Endothelial cell of umbilical vein (primary cell): ENCODE results near the gene CRACR2A. TPM values are rescaled to one million over a fixed set of nuclear protein-coding genes. Genes with fewer than 3 reads are reported as not detected.

Source experiments
- BruUV-seq: library from RNA; stranded (reverse); fragments of 400-500 nt; replicated peaks from 2 replicates; lab custom pipeline; 2021; lab: Mats Ljungman, UMichigan
- CTCF ChIA-PET: fragments of 300-600, 350-600 bp; sonication (Branson Sonifier 250); formaldehyde crosslinking; loops from one replicate; lab custom pipeline; 2021; ENCODE audit warnings: antibody characterized with exemption, inconsistent platforms; lab: Charles Lee
- POLR2A ChIA-PET: fragments of 300-600, 350-600 bp; sonication (Branson Sonifier 250); formaldehyde crosslinking; loops from one replicate; lab custom pipeline; 2021; ENCODE audit warnings: antibody characterized with exemption, inconsistent platforms; lab: Charles Lee
- DNase-seq: peaks from one replicate; pipeline ENCODE4 v3.0.0-alpha.2; 2011; ENCODE audit warnings: low read depth, low spot score
- FAIRE-seq: peaks from 2 replicates; lab custom pipeline; 2011; peaks lifted over from hg19 to GRCh38; lab: Jason Lieb, UNC
- H2AFZ ChIP-seq: 2 replicates; pipeline ENCODE4 v1.6.0; 2012; ENCODE audit warnings: low read depth, low read length, control low read depth, inconsistent platforms
- H3K27ac ChIP-seq: 2 replicates; pipeline ENCODE4 v1.5.1; 2011; ENCODE audit warnings: low read depth, mild to moderate bottlenecking, control low read depth, low read length, moderate library complexity; ENCODE audit not compliant: insufficient read depth
- H3K27me3 ChIP-seq, 2 experiments: 2 replicates each; pipeline versions ENCODE4 v1.6.0 to v1.6.1; 2011; ENCODE audit warnings: low read length in 2 of 2, mixed read lengths in 1 of 2; ENCODE audit not compliant: control insufficient read depth in 2 of 2, insufficient read depth in 2 of 2
- H3K36me3 ChIP-seq, 2 experiments: 2 replicates in 1 of 2; 3 replicates in 1 of 2; pipeline ENCODE4 v1.5.1; 2011; ENCODE audit warnings: low read length in 2 of 2, mild to moderate bottlenecking in 1 of 2, moderate library complexity in 1 of 2; ENCODE audit not compliant: control insufficient read depth in 2 of 2, insufficient read depth in 2 of 2; ENCODE audit errors: extremely low read depth in 1 of 2
- H3K4me1 ChIP-seq: 3 replicates; pipeline ENCODE4 v1.5.1; 2011; ENCODE audit warnings: mild to moderate bottlenecking, low read length; ENCODE audit not compliant: control insufficient read depth, insufficient read depth; ENCODE audit errors: extremely low read depth
- H3K4me2 ChIP-seq: 2 replicates; pipeline ENCODE4 v1.6.1; 2011; ENCODE audit warnings: low read length, control low read depth, mixed read lengths; ENCODE audit not compliant: insufficient read depth
- H3K4me3 ChIP-seq, 3 experiments: fragments of 200-600 bp in 1 of 3; sonication (generic), shearing (Covaris generic) in 1 of 3; replicated peaks in 1 of 3; 2 replicates each; pipeline ENCODE4 v1.5.1; 2011 to 2016; ENCODE audit warnings: control low read depth in 3 of 3, low read length in 3 of 3, mild to moderate bottlenecking in 2 of 3, inconsistent platforms in 1 of 3, low read depth in 1 of 3, moderate library complexity in 1 of 3; ENCODE audit not compliant: insufficient read depth in 1 of 3
- H3K79me2 ChIP-seq: 2 replicates; pipeline ENCODE4 v1.6.0; 2012; ENCODE audit warnings: low read length, inconsistent platforms; ENCODE audit not compliant: control insufficient read depth, insufficient read depth
- H3K9ac ChIP-seq: replicated peaks from 2 replicates; pipeline ENCODE3; 2011; ENCODE audit warnings: low read length, control low read depth; ENCODE audit not compliant: insufficient read depth; ENCODE audit errors: extremely low read depth
- H3K9me1 ChIP-seq: replicated peaks from 3 replicates; pipeline ENCODE4 v1.6.0; 2011; ENCODE audit warnings: mild to moderate bottlenecking, low read length; ENCODE audit not compliant: control insufficient read depth, insufficient read depth; ENCODE audit errors: extremely low read depth
- H3K9me3 ChIP-seq: replicated peaks from 2 replicates; pipeline ENCODE4 v1.5.1; 2012; ENCODE audit warnings: low read length, inconsistent platforms; ENCODE audit not compliant: control insufficient read depth, insufficient read depth
- H4K20me1 ChIP-seq: replicated peaks from 2 replicates; pipeline ENCODE3; 2011; ENCODE audit warnings: mild to moderate bottlenecking, low read length; ENCODE audit not compliant: control insufficient read depth, insufficient read depth; ENCODE audit errors: extremely low read depth
- CTCF ChIP-seq, 2 donors: IDR thresholded peaks; 1 replicate in 1 of 2; 2 replicates in 1 of 2; pipeline ENCODE4 v1.5.1; 2011; ENCODE audit warnings: low read length in 2 of 2, mild to moderate bottlenecking in 2 of 2, moderate library complexity in 2 of 2, control low read depth in 1 of 2, inconsistent platforms in 1 of 2, low read depth in 1 of 2; ENCODE audit not compliant: insufficient read depth in 1 of 2; ENCODE audit errors: extremely low read depth in 1 of 2
- EZH2 ChIP-seq: IDR thresholded peaks from 2 replicates; pipeline ENCODE4 v1.6.1; 2012; ENCODE audit warnings: borderline replicate concordance, low read depth, mild to moderate bottlenecking, moderate library complexity, low read length, inconsistent platforms; ENCODE audit not compliant: severe bottlenecking
- FOS ChIP-seq: IDR thresholded peaks from 2 replicates; pipeline ENCODE4 v1.6.1; 2011; ENCODE audit warnings: mild to moderate bottlenecking, low read length, moderate library complexity, borderline replicate concordance; ENCODE audit not compliant: insufficient read depth
- GATA2 ChIP-seq: IDR thresholded peaks from 2 replicates; pipeline ENCODE4 v1.7.0; 2011; ENCODE audit warnings: low read depth, mild to moderate bottlenecking, moderate library complexity, mixed read lengths, low read length; ENCODE audit not compliant: insufficient read length, insufficient read depth
- JUN ChIP-seq: IDR thresholded peaks from 2 replicates; pipeline ENCODE4 v1.6.1; 2011; ENCODE audit warnings: borderline replicate concordance, low read depth; ENCODE audit not compliant: insufficient read length, insufficient read depth
- MYC ChIP-seq: IDR thresholded peaks from one replicate; pipeline ENCODE4 v1.6.1; 2011; ENCODE audit warnings: mild to moderate bottlenecking, low read depth, low read length
- POLR2A ChIP-seq: IDR thresholded peaks from 2 replicates; pipeline ENCODE4 v1.6.1; 2012; ENCODE audit warnings: low read depth, mild to moderate bottlenecking, control low read depth, low read length
- POLR2AphosphoS5 ChIP-seq: IDR thresholded peaks from 2 replicates; pipeline ENCODE4 v1.6.1; 2012; ENCODE audit warnings: low read depth, mild to moderate bottlenecking, control low read depth, low read length, moderate library complexity; ENCODE audit not compliant: insufficient read depth
- dilution Hi-C: fragments of 300-500 bp; cut with MboI; formaldehyde crosslinking; loops from one replicate; pipeline ENCODE4 v1.15.0; 2019; ENCODE audit warnings: low sequenced_read_pairs; ENCODE audit not compliant: extremely low pct_ligation_motif_present
- intact Hi-C: fragments of 100-400 bp; cut with micrococcal nuclease; formaldehyde crosslinking; loops from one replicate; pipeline ENCODE4 v1.10.0; 2022
- polyA plus RNA-seq, 4 experiments: library from polyadenylated mRNA; depleted of rRNA in 3 of 4; stranded (reverse) in 3 of 4; unstranded in 1 of 4; fragments of >200 nt; gene quantifications; 2 replicates each; pipeline versions ENCODE4 v1.2.1 to v1.2.3, GENCODE V29; 2011 to 2012; ENCODE audit warnings: missing spikeins in 1 of 4
- total RNA-seq: library from RNA; stranded (reverse); gene quantifications from 2 replicates; pipeline ENCODE4 v1.2.3, GENCODE V29; 2021
- TF ChIP-seq, protein P1 (sequence below): IDR thresholded peaks from 2 replicates; pipeline ENCODE4 v1.6.1; 2011; ENCODE audit not compliant: insufficient read depth, insufficient read length

Gene CRACR2A
- total and polyA plus RNA-seq, 2 donors (not counting 3 experiments of a cell fraction or from before 2014, with no cell fraction given): 4.4 to 15.9 TPM

DNA sequence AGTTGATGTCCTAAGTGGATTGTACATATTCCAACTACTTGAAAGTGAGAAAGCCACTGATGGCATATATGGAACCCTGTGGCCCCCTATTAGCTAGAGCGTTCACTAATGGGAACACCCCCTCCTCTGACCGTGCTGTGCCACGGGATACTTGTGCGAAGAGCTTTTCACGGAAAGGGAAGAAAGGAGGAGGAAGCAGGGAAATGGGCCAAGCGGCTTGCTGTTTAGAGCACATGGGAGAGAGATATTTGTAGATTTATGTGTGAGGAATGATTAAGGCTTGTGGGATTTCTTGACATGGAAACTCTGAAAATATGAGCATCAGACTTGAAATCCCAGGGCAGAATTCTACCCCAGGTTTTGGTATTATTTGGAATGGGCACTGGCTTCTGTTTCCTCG lies 132.1 kb downstream of the CRACR2A start:
- CTCF ChIA-PET: no interaction called here
- H3K9ac ChIP-seq: no peak overlapping the region
- no TSS peak for BruUV-seq
- no peak overlapping the region for H3K4me2 ChIP-seq
- TF ChIP-seq JUN (no peak), EZH2 (no peak), GATA2 (no peak), FOS (no peak)
- H2AFZ ChIP-seq: no peak overlapping the region
- H4K20me1 ChIP-seq: no peaks in the 10 kb centered on the region
- H3K4me3 ChIP-seq: no peak overlapping the region
- no peaks in the 10 kb centered on the region for H3K4me1 ChIP-seq
- H3K36me3 ChIP-seq: no peaks in the 10 kb centered on the region
- no peak overlapping the region for H3K27ac ChIP-seq
- no peaks in the 10 kb centered on the region for H3K27me3 ChIP-seq
- FAIRE-seq: no peak
- H3K9me3 ChIP-seq: no peaks in the 10 kb centered on the region
- H3K9me1 ChIP-seq: no peaks in the 10 kb centered on the region
- dilution Hi-C loops: no loop called here
- no peak for DNase-seq
- intact Hi-C loops: no loop called here
- no peaks in the 10 kb centered on the region for H3K79me2 ChIP-seq
- POLR2A ChIA-PET: no interaction called here

- Histone ChIP-seq H3K4me3 (no peak overlapping the region), H3K79me2 (no peaks in the 10 kb centered on the region), H4K20me1 (no peaks in the 10 kb centered on the region), H3K9ac (no peak overlapping the region), H3K27me3 (no peaks in the 10 kb centered on the region), H3K4me1 (no peaks in the 10 kb centered on the region), H2AFZ (no peak overlapping the region), H3K9me3 (no peaks in the 10 kb centered on the region), H3K9me1 (no peaks in the 10 kb centered on the region), H3K4me2 (no peak overlapping the region), H3K36me3 (no peaks in the 10 kb centered on the region), H3K27ac (no peak overlapping the region)
- ChIA-PET CTCF (interaction anchor here (0.8 kb wide), 1 partner anchor 10 kb away, joined by 3 read pairs; no protein-coding TSS in a partner anchor), POLR2A (no interaction called here)
- no peak for FAIRE-seq
- TF ChIP-seq GATA2 (no peak), JUN (no peak), EZH2 (no peak), POLR2AphosphoS5 (no peak), CTCF (IDR thresholded peaks at IDR 0.05; ENCODE audit: extremely low read depth in 1 of 2, insufficient read depth in 1 of 2, low read depth in 1 of 2, low read length in 2 of 2) (no peak), POLR2A (no peak), MYC (no peak), FOS (no peak)
- TF ChIP-seq, protein P1, sequence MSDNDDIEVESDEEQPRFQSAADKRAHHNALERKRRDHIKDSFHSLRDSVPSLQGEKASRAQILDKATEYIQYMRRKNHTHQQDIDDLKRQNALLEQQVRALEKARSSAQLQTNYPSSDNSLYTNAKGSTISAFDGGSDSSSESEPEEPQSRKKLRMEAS: no peak
- no peak for DNase-seq
- dilution Hi-C loops: no loop called here
- BruUV-seq: no TSS peak
- intact Hi-C loops: no loop called here
Measured at GRCh38 chr12:3617565-3617964, 135.3 kb downstream of the CRACR2A start.
